ENCODE measurements around the gene SPATA6. TPM values are rescaled to one million over a fixed set of nuclear protein-coding genes. Genes with fewer than 3 reads are reported as not detected.

The SPATA6 gene
- total and polyA plus RNA-seq, 2 of the 4 experiments (the other 2 are of a cell fraction) = 1.1 to 2.0 TPM

DNA sequence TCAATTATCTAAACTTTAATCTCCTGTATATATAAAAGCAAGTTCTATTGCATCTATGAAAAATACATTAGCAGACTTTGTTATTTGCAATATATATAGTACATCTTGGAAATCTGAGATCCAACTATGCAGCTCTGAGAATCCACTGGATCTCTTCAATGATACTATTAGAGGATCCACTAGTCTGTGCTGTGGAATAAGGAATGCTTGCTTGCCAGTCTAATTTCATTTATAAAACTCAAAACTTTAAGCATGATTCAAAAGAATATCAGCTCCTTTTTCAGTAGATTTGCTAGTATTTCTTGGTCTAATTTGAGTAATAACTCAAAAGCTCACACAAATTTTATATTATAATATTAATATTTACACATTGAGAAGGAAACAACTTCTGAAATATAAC is 115.1 kb downstream of the SPATA6 start:
- Histone ChIP-seq H3K9me3 (ENCODE audit: control insufficient read depth, insufficient read depth, low read length) (no peaks in the 10 kb centered on the region), H3K4me3 (ENCODE audit: insufficient read depth, low read depth, low read length) (no peak overlapping the region), H2AFZ (replicated peaks; ENCODE audit: low read length, poor library complexity) (no peak overlapping the region), H3K4me1 (ENCODE audit: control insufficient read depth, insufficient read depth, low read length) (no peaks in the 10 kb centered on the region), H3K14ac (replicated peaks; ENCODE audit: low read depth, low read length) (no peak overlapping the region), H3K4ac (ENCODE audit: low read depth, low read length) (no peak overlapping the region), H2AK9ac (replicated peaks; ENCODE audit: low read depth, low read length, poor library complexity) (no peak overlapping the region), H4K20me1 (ENCODE audit: insufficient read depth, low read length) (no peaks in the 10 kb centered on the region), H3K27ac (ENCODE audit: insufficient read depth, low read length) (no peak overlapping the region), H2BK20ac (ENCODE audit: low read depth, low read length) (no peak overlapping the region), H3K9ac (ENCODE audit: low read depth, low read length) (no peak overlapping the region), H4K8ac (ENCODE audit: low read depth in 2 of 2, low read length in 2 of 2) (no peak overlapping the region), H4K5ac (ENCODE audit: low read depth, low read length) (no peak overlapping the region), H3K18ac (ENCODE audit: low read depth, low read length) (no peak overlapping the region), H3K9me1 (ENCODE audit: insufficient read depth, low read length) (no peaks in the 10 kb centered on the region), H3K56ac (ENCODE audit: extremely low read depth, insufficient read depth, low read length) (no peak overlapping the region), H3K79me1 (ENCODE audit: low read depth in 1 of 2, low read length in 2 of 2) (no peaks in the 10 kb centered on the region), H2AK5ac (ENCODE audit: low read depth, low read length) (no peak overlapping the region), H2BK5ac (ENCODE audit: low read depth, low read length, poor library complexity, severe bottlenecking) (no peak overlapping the region), H2BK120ac (ENCODE audit: low read depth, low read length) (no peak overlapping the region), H3K4me2 (ENCODE audit: low read depth, low read length) (no peak overlapping the region), H3K27me3 (ENCODE audit: control insufficient read depth, insufficient read depth, low read length) (no peaks in the 10 kb centered on the region), H3K23ac (ENCODE audit: low read depth, low read length) (no peak overlapping the region), H3K36me3 (ENCODE audit: control insufficient read depth, insufficient read depth, low read length) (no peaks in the 10 kb centered on the region), H2BK15ac (ENCODE audit: low read depth, low read length) (no peak overlapping the region), H4K91ac (ENCODE audit: insufficient read depth, low read depth, low read length) (no peak overlapping the region)
- DNase-seq (no peak), ATAC-seq (ENCODE audit: low read depth) (no peak)
- intact Hi-C loops (cut with micrococcal nuclease) = loop anchor here (1.0 kb wide), 1 partner anchor 141 kb away; no protein-coding TSS in a partner anchor
- in situ Hi-C loops (cut with MboI; ENCODE audit: low sequenced_read_pairs) = no loop called here
- BruUV-seq (replicated peaks) = no TSS peak
- POLR2A ChIA-PET (ENCODE audit: unreplicated experiment) = no interaction called here
- TF ChIP-seq RAD21 (IDR thresholded peaks at IDR 0.05; ENCODE audit: low read length) (peak; percentile 25), RFX5 (IDR thresholded peaks at IDR 0.05; ENCODE audit: low read depth, low read length) (no peak)
- CTCF ChIA-PET = interaction anchor here (0.5 to 1.8 kb wide), 2 partner anchors 99 to 141 kb away, joined by 3 to 5 read pairs; no protein-coding TSS in a partner anchor
- dilution Hi-C loops (cut with HindIII; ENCODE audit: low sequenced_read_pairs, unreplicated experiment) = no loop called here
